H1 (cell line): ENCODE measurements around the gene PCCA.

Experiments used
- FOSL1 ChIP-seq: IDR thresholded peaks from 2 replicates; pipeline ENCODE4 v1.6.1; 2011; ENCODE audit warnings: mild to moderate bottlenecking, low read depth, low read length, moderate library complexity; ENCODE audit not compliant: insufficient read depth
- POLR2A ChIP-seq, 2 experiments: IDR thresholded peaks; 1 replicate in 1 of 2; 2 replicates in 1 of 2; pipeline ENCODE4 v1.6.1; 2011; ENCODE audit warnings: low read depth in 2 of 2, low read length in 2 of 2, mild to moderate bottlenecking in 2 of 2; ENCODE audit errors: control extremely low read depth in 1 of 2
- RAD21 ChIP-seq, 2 experiments: IDR thresholded peaks in 1 of 2; conservative IDR thresholded peaks in 1 of 2; 2 replicates each; pipeline ENCODE4 v1.6.1; 2011; ENCODE audit warnings: low read depth in 2 of 2, low read length in 2 of 2, improper control_type of control experiment in 1 of 2, inconsistent platforms in 1 of 2, mild to moderate bottlenecking in 1 of 2, moderate library complexity in 1 of 2
- TF ChIP-seq, protein P1 (sequence below), 3 experiments: IDR thresholded peaks; 1 replicate in 2 of 3; 2 replicates in 1 of 3; pipeline versions ENCODE4 v1.5.1 to v1.6.1; 2011; ENCODE audit warnings: low read length in 3 of 3, mild to moderate bottlenecking in 3 of 3, inconsistent platforms in 2 of 3, low read depth in 1 of 3, moderate library complexity in 1 of 3; ENCODE audit not compliant: insufficient read depth in 1 of 3; ENCODE audit errors: control extremely low read depth in 1 of 3
- TF ChIP-seq, protein P2 (sequence below): IDR thresholded peaks from 2 replicates; pipeline ENCODE4 v1.6.1; 2012; ENCODE audit warnings: inconsistent platforms

DNA sequence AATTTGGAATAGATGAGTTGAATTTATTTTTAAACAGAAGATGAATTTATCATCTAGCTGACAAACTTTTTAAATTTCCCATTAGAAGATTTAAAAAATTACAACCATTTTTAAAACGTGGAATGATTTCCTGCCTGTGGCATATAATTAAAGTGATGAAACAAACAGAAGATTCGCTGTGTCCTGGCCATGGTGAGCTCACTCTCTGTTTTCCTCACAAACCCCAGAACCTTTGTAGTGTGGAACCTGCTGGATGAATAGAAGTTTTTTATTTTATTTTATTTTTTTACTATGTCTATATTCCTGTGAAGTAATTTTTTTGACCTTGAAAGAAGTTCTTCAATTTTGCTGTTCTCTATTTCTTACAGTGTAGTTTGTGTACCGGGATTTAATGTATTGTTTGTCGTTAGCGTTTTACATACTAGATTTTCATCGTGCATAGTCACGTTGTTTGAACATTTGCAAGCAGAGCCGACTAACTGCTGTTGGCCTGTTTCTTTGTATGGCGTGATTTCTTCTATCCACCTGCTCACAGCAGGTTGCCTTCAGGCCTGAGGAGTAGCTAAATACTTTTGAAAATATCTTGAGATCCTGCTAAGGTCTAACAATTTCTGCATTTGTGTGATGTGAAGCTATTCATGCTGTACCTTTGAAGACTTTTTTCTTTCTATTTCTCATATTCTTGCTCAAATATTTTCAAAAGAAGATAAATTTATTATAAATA lies 350.5 kb downstream of the PCCA start:
- TF ChIP-seq, protein P1, sequence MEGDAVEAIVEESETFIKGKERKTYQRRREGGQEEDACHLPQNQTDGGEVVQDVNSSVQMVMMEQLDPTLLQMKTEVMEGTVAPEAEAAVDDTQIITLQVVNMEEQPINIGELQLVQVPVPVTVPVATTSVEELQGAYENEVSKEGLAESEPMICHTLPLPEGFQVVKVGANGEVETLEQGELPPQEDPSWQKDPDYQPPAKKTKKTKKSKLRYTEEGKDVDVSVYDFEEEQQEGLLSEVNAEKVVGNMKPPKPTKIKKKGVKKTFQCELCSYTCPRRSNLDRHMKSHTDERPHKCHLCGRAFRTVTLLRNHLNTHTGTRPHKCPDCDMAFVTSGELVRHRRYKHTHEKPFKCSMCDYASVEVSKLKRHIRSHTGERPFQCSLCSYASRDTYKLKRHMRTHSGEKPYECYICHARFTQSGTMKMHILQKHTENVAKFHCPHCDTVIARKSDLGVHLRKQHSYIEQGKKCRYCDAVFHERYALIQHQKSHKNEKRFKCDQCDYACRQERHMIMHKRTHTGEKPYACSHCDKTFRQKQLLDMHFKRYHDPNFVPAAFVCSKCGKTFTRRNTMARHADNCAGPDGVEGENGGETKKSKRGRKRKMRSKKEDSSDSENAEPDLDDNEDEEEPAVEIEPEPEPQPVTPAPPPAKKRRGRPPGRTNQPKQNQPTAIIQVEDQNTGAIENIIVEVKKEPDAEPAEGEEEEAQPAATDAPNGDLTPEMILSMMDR (IDR thresholded peaks at IDR 0.05; ENCODE audit: control extremely low read depth in 1 of 3, insufficient read depth in 1 of 3, low read depth in 1 of 3, low read length in 3 of 3) = no peak
- no peak for TF ChIP-seq FOSL1
- TF ChIP-seq, protein P2, sequence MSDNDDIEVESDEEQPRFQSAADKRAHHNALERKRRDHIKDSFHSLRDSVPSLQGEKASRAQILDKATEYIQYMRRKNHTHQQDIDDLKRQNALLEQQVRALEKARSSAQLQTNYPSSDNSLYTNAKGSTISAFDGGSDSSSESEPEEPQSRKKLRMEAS = peak; percentile 58; the same call in 1 of the 2 replicates
- no peak for TF ChIP-seq POLR2A (IDR thresholded peaks at IDR 0.05; ENCODE audit: control extremely low read depth in 1 of 2, low read depth in 2 of 2, low read length in 2 of 2)
- no peak for TF ChIP-seq RAD21 (IDR thresholded peaks at IDR 0.05 in 1 of 2, conservative IDR thresholded peaks at IDR 0.05 in 1 of 2; ENCODE audit: low read depth in 2 of 2, low read length in 2 of 2)
